A549 (cell line): ENCODE data around the gene C1orf216. TPM values are rescaled to one million over a fixed set of nuclear protein-coding genes. Genes with fewer than 3 reads are reported as not detected.
A peak's percentile ranks its signal among the peaks of the same experiment; 100 is the strongest.

Experiments
- ATAC-seq, 2 experiments: fragments of 200-7000 bp in 1 of 2; fragments of >200 bp in 1 of 2; cut with Nextera tagmentation in 1 of 2; cut with Tn5 transposase in 1 of 2; 3 replicates each; pipeline versions ENCODE4 v1.8.0 to v1.9.1; 2018 to 2020; ENCODE audit warnings: mild to moderate bottlenecking in 1 of 2, moderate library complexity in 1 of 2
- CTCF ChIA-PET: fragments of 300-600 bp; sonication (Branson Sonifier 250); formaldehyde crosslinking; extraction: SDS; loops from one replicate; lab custom pipeline; 2021; ENCODE audit warnings: antibody characterized with exemption, inconsistent platforms; lab: Yijun Ruan, JAX
- POLR2A ChIA-PET: fragments of 350-600 bp; formaldehyde crosslinking; extraction: SDS; loops from one replicate; lab custom pipeline; 2021; ENCODE audit warnings: antibody characterized with exemption, inconsistent platforms; lab: Yijun Ruan, JAX
- DNase-seq, 2 experiments: peaks; one replicate each; pipeline versions ENCODE4 v3.0.0 to v3.0.0-alpha.2; 2011 to 2016; ENCODE audit warnings: low read depth in 1 of 2, low spot score in 1 of 2
- FAIRE-seq: peaks from 2 replicates; lab custom pipeline; 2011; peaks lifted over from hg19 to GRCh38; lab: Jason Lieb, UNC
- H3K27ac ChIP-seq, 2 experiments: fragments of >200 bp; sonication (Bioruptor Twin); formaldehyde crosslinking; 3 replicates each; pipeline ENCODE4 v1.5.1; 2016 to 2017
- H3K4me1 ChIP-seq: fragments of >200 bp; sonication (Bioruptor Twin); formaldehyde crosslinking; 3 replicates; pipeline ENCODE4 v1.6.1; 2016
- H3K4me2 ChIP-seq: fragments of >200 bp; sonication (Bioruptor Twin); formaldehyde crosslinking; 3 replicates; pipeline ENCODE4 v1.6.1; 2016
- H3K4me3 ChIP-seq: fragments of >200 bp; sonication (Bioruptor Twin); formaldehyde crosslinking; 3 replicates; pipeline ENCODE4 v1.5.1; 2016
- H3K9me3 ChIP-seq: fragments of >200 bp; sonication (Bioruptor Twin); formaldehyde crosslinking; 3 replicates; pipeline ENCODE4 v1.6.1; 2016
- CBX2 ChIP-seq: fragments of 200-600 bp; sonication (generic); IDR thresholded peaks from 2 replicates; pipeline ENCODE4 v1.6.1; 2016; ENCODE audit warnings: low read depth, mild to moderate bottlenecking, borderline replicate concordance
- CBX8 ChIP-seq: fragments of 200-600 bp; sonication (generic); IDR thresholded peaks from 2 replicates; pipeline ENCODE4 v1.6.1; 2016
- EHF ChIP-seq: fragments of 250-450 bp; sonication (Bioruptor Pico); IDR thresholded peaks from 2 replicates; pipeline ENCODE4 v1.5.0; 2020; ENCODE audit warnings: mild to moderate bottlenecking
- FOSB ChIP-seq: fragments of 250-450 bp; sonication (Bioruptor Pico); IDR thresholded peaks from 2 replicates; pipeline ENCODE4 v1.5.0; 2020; ENCODE audit warnings: mild to moderate bottlenecking, moderate library complexity
- FOSL2 ChIP-seq, 2 experiments: fragments of 450-650 bp in 1 of 2; fragments of >200 bp in 1 of 2; sonication (Bioruptor Twin) in 1 of 2; formaldehyde crosslinking; IDR thresholded peaks; 2 replicates each; pipeline versions ENCODE4 v1.5.0 to v1.6.1; 2016 to 2020; ENCODE audit warnings: mild to moderate bottlenecking in 1 of 2, moderate library complexity in 1 of 2
- GATA3 ChIP-seq: IDR thresholded peaks from 2 replicates; pipeline ENCODE4 v1.6.1; 2012; ENCODE audit warnings: borderline replicate concordance
- HDAC2 ChIP-seq: fragments of 200-600 bp; sonication (generic); IDR thresholded peaks from 2 replicates; pipeline ENCODE4 v1.6.1; 2016
- HMGXB4 ChIP-seq: fragments of 250-450 bp; sonication (Bioruptor Pico); IDR thresholded peaks from 2 replicates; pipeline ENCODE4 v1.5.0; 2021; ENCODE audit warnings: mild to moderate bottlenecking, moderate library complexity, borderline replicate concordance
- HOXB13 ChIP-seq: fragments of 250-450 bp; sonication (Bioruptor Pico); IDR thresholded peaks from 2 replicates; pipeline ENCODE4 v1.5.0; 2020; ENCODE audit warnings: low read depth, mild to moderate bottlenecking, moderate library complexity
- MAX ChIP-seq: IDR thresholded peaks from 2 replicates; pipeline ENCODE4 v1.6.1; 2012
- NFE2L2 ChIP-seq: fragments of 150-350 bp; conservative IDR thresholded peaks from 2 replicates; pipeline ENCODE4 v1.6.1; 2014; ENCODE audit warnings: low read length
- RAD21 ChIP-seq, 2 experiments: fragments of >200 bp in 1 of 2; sonication (Bioruptor Twin) in 1 of 2; formaldehyde crosslinking in 1 of 2; IDR thresholded peaks in 1 of 2; conservative IDR thresholded peaks in 1 of 2; 2 replicates in 1 of 2; 3 replicates in 1 of 2; pipeline ENCODE4 v1.6.1; 2012 to 2018; ENCODE audit warnings: inconsistent platforms in 1 of 2
- RARB ChIP-seq: fragments of 250-450 bp; sonication (Bioruptor Pico); IDR thresholded peaks from 2 replicates; pipeline ENCODE4 v1.8.0; 2021; ENCODE audit warnings: mild to moderate bottlenecking, moderate library complexity
- REST ChIP-seq: fragments of 200-600 bp; sonication (generic); IDR thresholded peaks from 2 replicates; pipeline ENCODE4 v1.6.1; 2016; ENCODE audit warnings: antibody characterized with exemption, mild to moderate bottlenecking, moderate library complexity
- RFX5 ChIP-seq: fragments of 450-650 bp; IDR thresholded peaks from 2 replicates; pipeline ENCODE4 v1.7.1; 2014; ENCODE audit warnings: antibody characterized with exemption, mild to moderate bottlenecking, moderate library complexity
- SMC3 ChIP-seq: fragments of >200 bp; sonication (Bioruptor Twin); formaldehyde crosslinking; IDR thresholded peaks from 3 replicates; pipeline ENCODE4 v1.6.1; 2018; ENCODE audit warnings: inconsistent platforms
- ZSCAN20 ChIP-seq: fragments of 250-450 bp; sonication (Bioruptor Pico); IDR thresholded peaks from 2 replicates; pipeline ENCODE4 v1.8.0; 2022; ENCODE audit warnings: mild to moderate bottlenecking, moderate library complexity
- WGBS: methylation state at CpG from one replicate; pipeline ENCODE4 v1.1.6; 2017; ENCODE audit errors: missing lambda C conversion rate; 5-methylcytosine and 5-hydroxymethylcytosine counted together
- polyA plus RNA-seq, 4 experiments: library from polyadenylated mRNA; depleted of rRNA in 3 of 4; stranded (reverse); fragments of >200 nt; fragmentation: RNase III in 1 of 4; extraction: RNeasy Plus Mini Kit Qiagen cat#74134 plus additional on column Dnase treatment in 1 of 4; gene quantifications; 2 replicates in 3 of 4; 3 replicates in 1 of 4; pipeline ENCODE4 v1.2.3, GENCODE V29; 2011 to 2017

The C1orf216 gene
- polyA plus RNA-seq, 2 of the 4 experiments (the other 2 are of a cell fraction) = 12.0 to 17.7 TPM

- no peaks in the 10 kb centered on the region for H3K9me3 ChIP-seq
- H3K4me2 ChIP-seq = no peak overlapping the region
- H3K4me1 ChIP-seq = no peaks in the 10 kb centered on the region
- H3K27ac ChIP-seq = no peak overlapping the region
- WGBS = 80% methylated on average over 1 of the region's 1 CpG
- no peak for DNase-seq
- FAIRE-seq = no peak
- no peak overlapping the region for H3K4me3 ChIP-seq
- TF ChIP-seq NFE2L2 = no peak
- no peak for TF ChIP-seq SMC3
- TF ChIP-seq FOSL2 (IDR thresholded peaks at IDR 0.05) = no peak
- no peak for TF ChIP-seq FOSL2 (CRISPR knock-in tag; IDR thresholded peaks at IDR 0.05)
- TF ChIP-seq CBX8 = no peak
- no peak for TF ChIP-seq RFX5
- no peak for TF ChIP-seq HMGXB4
- no peak for ATAC-seq
- POLR2A ChIA-PET = no interaction called here
- CTCF ChIA-PET = no interaction called here
Observed at GRCh38 chr1:35708952-35709351, 9.7 kb downstream of the C1orf216 start.

GRCh38 chr1:35708441-35708921 is 10.2 kb downstream of the C1orf216 start:
- no peak for DNase-seq
- POLR2A ChIA-PET = no interaction called here

GRCh38 chr1:35707601-35708440 is 10.9 kb downstream of the C1orf216 start:
- peak overlapping the region; percentile 47 for H3K4me3 ChIP-seq
- CTCF ChIA-PET = interaction anchor here (0.8 to 9.5 kb wide), 3 partner anchors 8 to 19 kb away, joined by 3 to 53 read pairs (median 5); no protein-coding TSS in a partner anchor
- no peaks in the 10 kb centered on the region for H3K4me1 ChIP-seq
- H3K9me3 ChIP-seq = no peaks in the 10 kb centered on the region
- WGBS = 65% methylated on average over 8 of the region's 76 CpGs
- TF ChIP-seq FOSB (CRISPR knock-in tag) (no peak), MAX (0 out of 2 replicates have a peak, but pooled peaks have one; percentile 23)
- FAIRE-seq (no peak), DNase-seq (no peak), ATAC-seq (peak; percentile 28 to 44; a peak in 3 of 6 replicates)
- peak overlapping the region; percentile 52 to 78 for H3K27ac ChIP-seq
- POLR2A ChIA-PET = no interaction called here
- peak overlapping the region; percentile 85 for H3K4me2 ChIP-seq

More at GRCh38 chr1:35708441-35708921, 10.2 kb downstream of the C1orf216 start:
- CTCF ChIA-PET = interaction anchor here (0.8 to 1.3 kb wide), 2 partner anchors 11 to 18 kb away, joined by 3 to 5 read pairs; no protein-coding TSS in a partner anchor
- Histone ChIP-seq H3K4me2 (peak overlapping the region; percentile 85), H3K4me1 (no peaks in the 10 kb centered on the region), H3K4me3 (peak overlapping the region; percentile 47; the same call in 2 of the 3 replicates), H3K27ac (no peak overlapping the region), H3K9me3 (no peaks in the 10 kb centered on the region)
- no peak for TF ChIP-seq RARB (CRISPR knock-in tag)
- no peak for TF ChIP-seq REST
- no peak for TF ChIP-seq GATA3
- TF ChIP-seq HDAC2 = no peak
- TF ChIP-seq HOXB13 (CRISPR knock-in tag) = no peak
- TF ChIP-seq ZSCAN20 = no peak
- no peak for TF ChIP-seq RAD21 (conservative IDR thresholded peaks at IDR 0.05 in 1 of 2, IDR thresholded peaks at IDR 0.05 in 1 of 2)
- TF ChIP-seq CBX2 = no peak
- TF ChIP-seq EHF (CRISPR knock-in tag) = no peak
- FAIRE-seq (no peak), ATAC-seq (no peak; a peak in 1 of 6 replicates)
- 94% methylated on average over 9 of the region's 14 CpGs for whole genome bisulfite sequencing
